ENCODE results near the gene SRF. TPM values are rescaled to one million over a fixed set of nuclear protein-coding genes. Genes with fewer than 3 reads are reported as not detected.

SRF gene
- total RNA-seq, 1 donor from 2014 or later, result 71.2 TPM

GRCh38 chr6:43143235-43144128, 27.6 kb upstream of the SRF start:
- no peaks in the 10 kb centered on the region for H3K27me3 ChIP-seq
- no peak overlapping the region for H3K4me3 ChIP-seq
- H3K36me3 ChIP-seq, result no peaks in the 10 kb centered on the region
- H3K27ac ChIP-seq, result peak overlapping the region in 1 of 2 donors; percentile 9
- DNase-seq (ENCODE audit: low spot score in 2 of 2), result peak; percentile 29 to 93
- TF ChIP-seq CTCF (IDR thresholded peaks at IDR 0.05), result peak; percentile 94 to 97 (median 95)
- no peaks in the 10 kb centered on the region for H3K9me3 ChIP-seq
- intact Hi-C loops (cut with DNase I), result loop anchor here (1.0 to 5.0 kb wide), 4 partner anchors 73 to 242 kb away; partner anchors contain the start of genes KLC4, KLHDC3, MEA1 and MRPL2
- H3K4me1 ChIP-seq, result peaks cover 0 to 3% of the 10 kb centered on the region in 2 donors

GRCh38 chr6:43144879-43145278, 26.2 kb upstream of the SRF start:
- TF ChIP-seq CTCF (IDR thresholded peaks at IDR 0.05), result no peak
- H3K4me1 ChIP-seq, result peaks cover 0 to 3% of the 10 kb centered on the region in 2 donors
- H3K9me3 ChIP-seq, result no peaks in the 10 kb centered on the region
- H3K36me3 ChIP-seq, result no peaks in the 10 kb centered on the region
- no peaks in the 10 kb centered on the region for H3K27me3 ChIP-seq
- no peak for DNase-seq (ENCODE audit: low spot score in 2 of 2)
- no peak overlapping the region for H3K27ac ChIP-seq
- H3K4me3 ChIP-seq, result no peak overlapping the region
- intact Hi-C loops (cut with DNase I), result loop anchor here (5.0 kb wide), 2 partner anchors 88 to 133 kb away; partner anchors contain the start of genes KLC4, KLHDC3, MEA1 and MRPL2

GRCh38 chr6:43146261-43146660, 24.8 kb upstream of the SRF start:
- Histone ChIP-seq H3K27me3 (no peaks in the 10 kb centered on the region), H3K4me3 (no peak overlapping the region), H3K9me3 (no peaks in the 10 kb centered on the region), H3K27ac (no peak overlapping the region), H3K4me1 (peaks cover 0 to 5% of the 10 kb centered on the region in 2 donors), H3K36me3 (no peaks in the 10 kb centered on the region)
- intact Hi-C loops (cut with DNase I), result no loop called here
- TF ChIP-seq CTCF (IDR thresholded peaks at IDR 0.05), result no peak
- DNase-seq (ENCODE audit: low spot score in 2 of 2), result no peak

GRCh38 chr6:43146709-43147688, 24.1 kb upstream of the SRF start:
- H3K9me3 ChIP-seq, result no peaks in the 10 kb centered on the region
- peaks cover 0 to 5% of the 10 kb centered on the region in 2 donors for H3K4me1 ChIP-seq
- H3K4me3 ChIP-seq, result no peak overlapping the region
- DNase-seq (ENCODE audit: low spot score in 2 of 2), result no peak
- H3K27me3 ChIP-seq, result no peaks in the 10 kb centered on the region
- TF ChIP-seq CTCF (IDR thresholded peaks at IDR 0.05), result no peak
- intact Hi-C loops (cut with DNase I), result no loop called here
- no peaks in the 10 kb centered on the region for H3K36me3 ChIP-seq
- H3K27ac ChIP-seq, result peak overlapping the region in 1 of 2 donors; percentile 13

GRCh38 chr6:43147691-43148477, 23.2 kb upstream of the SRF start:
- H3K27ac ChIP-seq, result no peak overlapping the region
- H3K4me1 ChIP-seq, result peaks cover 0 to 5% of the 10 kb centered on the region in 2 donors
- DNase-seq (ENCODE audit: low spot score in 2 of 2), result no peak
- intact Hi-C loops (cut with DNase I), result no loop called here
- H3K27me3 ChIP-seq, result no peaks in the 10 kb centered on the region
- TF ChIP-seq CTCF (IDR thresholded peaks at IDR 0.05), result no peak
- no peak overlapping the region for H3K4me3 ChIP-seq
- no peaks in the 10 kb centered on the region for H3K9me3 ChIP-seq
- H3K36me3 ChIP-seq, result no peaks in the 10 kb centered on the region
